ENCODE data around the gene TIMMDC1.
"Not testable (repeated sequence)": the region's sequence is repeated elsewhere in the genome, so short reads cannot be mapped to it uniquely, and the experiment has no call there.

The TIMMDC1 gene

GRCh38 chr3:119559441-119559963 lies 61.2 kb downstream of the TIMMDC1 start, which contains the start of gene CD80:
Gene CD80, minus strand, starts transcription at chr3:119559614. Its CDS starts 1,886 bp downstream, at chr3:119557728.
- H3K4me3 ChIP-seq (ENCODE audit: low read length), result no peak within 1 kb of the TSS
- no peak for DNase-seq (ENCODE audit: low read depth)
- peak; percentile 42 for TF ChIP-seq CTCF (conservative IDR thresholded peaks at IDR 0.05; ENCODE audit: low read depth, low read length)

GRCh38 chr3:119560160-119560559 lies 61.8 kb downstream of the TIMMDC1 start:
- no peak overlapping the region for H3K4me3 ChIP-seq (ENCODE audit: low read length)
- TF ChIP-seq CTCF (conservative IDR thresholded peaks at IDR 0.05; ENCODE audit: low read depth, low read length), result no peak
- DNase-seq (ENCODE audit: low read depth), result no peak

- H3K4me3 ChIP-seq (ENCODE audit: low read length), result no peak overlapping the region
- no peak for DNase-seq (ENCODE audit: low read depth)
- TF ChIP-seq CTCF (conservative IDR thresholded peaks at IDR 0.05; ENCODE audit: low read depth, low read length), result no peak
Observed at GRCh38 chr3:119562307-119562961, 64.1 kb downstream of the TIMMDC1 start.

GRCh38 chr3:119563334-119563733 lies 65.0 kb downstream of the TIMMDC1 start:
- not testable (repeated sequence) for DNase-seq (ENCODE audit: low read depth)

GRCh38 chr3:119569156-119569555 lies 70.8 kb downstream of the TIMMDC1 start:
- no peak overlapping the region for H3K4me3 ChIP-seq (ENCODE audit: low read length)
- no peak for DNase-seq (ENCODE audit: low read depth)
- no peak for TF ChIP-seq CTCF (conservative IDR thresholded peaks at IDR 0.05; ENCODE audit: low read depth, low read length)

More at GRCh38 chr3:119563334-119563733, 65.0 kb downstream of the TIMMDC1 start:
- H3K4me3 ChIP-seq (ENCODE audit: low read length), result not testable (repeated sequence)

GRCh38 chr3:119570229-119570628 lies 71.9 kb downstream of the TIMMDC1 start:
- no peak overlapping the region for H3K4me3 ChIP-seq (ENCODE audit: low read length)
- no peak for TF ChIP-seq CTCF (conservative IDR thresholded peaks at IDR 0.05; ENCODE audit: low read depth, low read length)
- DNase-seq (ENCODE audit: low read depth), result no peak

GRCh38 chr3:119571230-119571629 lies 72.9 kb downstream of the TIMMDC1 start:
- no peak for DNase-seq (ENCODE audit: low read depth)
- H3K4me3 ChIP-seq (ENCODE audit: low read length), result no peak overlapping the region
- TF ChIP-seq CTCF (conservative IDR thresholded peaks at IDR 0.05; ENCODE audit: low read depth, low read length), result no peak

Data from retinal pigment epithelial cell (primary cell).